CD4-positive, alpha-beta memory T cell (primary cell): Measurements from ENCODE around the gene TRMT112. TPM values are rescaled to one million over a fixed set of nuclear protein-coding genes. Genes with fewer than 3 reads are reported as not detected.

ENCODE experiments used
- CTCF ChIA-PET: fragments of 350-600 bp; sonication (Branson Sonifier 250); formaldehyde crosslinking; loops from one replicate; lab custom pipeline; 2021; ENCODE audit warnings: inconsistent platforms; ENCODE audit not compliant: partially characterized antibody; lab: Charles Lee
- POLR2A ChIA-PET: fragments of 350-600 bp; sonication (Branson Sonifier 250); formaldehyde crosslinking; loops from one replicate; lab custom pipeline; 2021; ENCODE audit not compliant: partially characterized antibody; lab: Charles Lee
- DNase-seq, 5 donors: peaks; one replicate each; pipeline versions ENCODE4 v3.0.0 to v3.0.0-alpha.2; 2020 to 2022; ENCODE audit warnings: mixed read lengths in 1 of 5
- H3K27ac ChIP-seq: one replicate; pipeline ENCODE4 v1.7.0; 2013; ENCODE audit warnings: low read depth, low read length
- H3K27me3 ChIP-seq: 2 replicates; pipeline ENCODE4 v1.7.0; 2013; ENCODE audit warnings: mild to moderate bottlenecking, low read length, moderate library complexity; ENCODE audit not compliant: insufficient read depth
- H3K36me3 ChIP-seq: 2 replicates; pipeline ENCODE4 v1.7.0; 2013; ENCODE audit warnings: mild to moderate bottlenecking, low read length, moderate library complexity; ENCODE audit not compliant: insufficient read depth
- H3K4me1 ChIP-seq: 2 replicates; pipeline ENCODE4 v1.7.0; 2013; ENCODE audit warnings: mild to moderate bottlenecking, low read length, moderate library complexity; ENCODE audit not compliant: insufficient read depth
- H3K4me3 ChIP-seq, 2 donors: one replicate each; pipeline ENCODE4 v1.7.0; 2013; ENCODE audit warnings: low read length in 2 of 2, mild to moderate bottlenecking in 1 of 2
- H3K9me3 ChIP-seq, 2 donors: one replicate each; pipeline ENCODE4 v1.7.0; 2013; ENCODE audit warnings: low read length in 2 of 2, control low read depth in 1 of 2; ENCODE audit not compliant: control insufficient read depth in 1 of 2
- H3K27ac Mint-ChIP-seq, 7 donors: one replicate each; pipeline ENCODE4 v1.8.0; 2020 to 2021; ENCODE audit warnings: mixed read lengths in 7 of 7, mild to moderate bottlenecking in 6 of 7, inconsistent platforms in 3 of 7, moderate library complexity in 3 of 7
- H3K27me3 Mint-ChIP-seq, 2 donors: one replicate each; pipeline ENCODE4 v1.8.0; 2020 to 2021; ENCODE audit warnings: mixed read lengths in 2 of 2
- H3K36me3 Mint-ChIP-seq, 2 donors: one replicate each; pipeline ENCODE4 v1.8.0; 2020 to 2021; ENCODE audit warnings: mixed read lengths in 2 of 2, inconsistent platforms in 1 of 2, mild to moderate bottlenecking in 1 of 2
- H3K4me1 Mint-ChIP-seq, 4 donors: one replicate each; pipeline ENCODE4 v1.8.0; 2020 to 2021; ENCODE audit warnings: mixed read lengths in 4 of 4, mild to moderate bottlenecking in 1 of 4
- H3K4me3 Mint-ChIP-seq, 8 donors: one replicate each; pipeline ENCODE4 v1.8.0; 2020 to 2021; ENCODE audit warnings: mixed read lengths in 8 of 8, mild to moderate bottlenecking in 7 of 8, moderate library complexity in 6 of 8, inconsistent platforms in 3 of 8
- H3K9me3 Mint-ChIP-seq, 8 donors: one replicate each; pipeline ENCODE4 v1.8.0; 2020 to 2021; ENCODE audit warnings: mixed read lengths in 8 of 8, mild to moderate bottlenecking in 5 of 8, inconsistent platforms in 3 of 8, moderate library complexity in 1 of 8
- intact Hi-C: fragments of 100-400 bp; cut with micrococcal nuclease; formaldehyde crosslinking; loops from one replicate; pipeline ENCODE4 v1.15.1; 2023
- polyA plus RNA-seq, 2 donors: library from polyadenylated mRNA; unstranded; fragments of 300-500 nt; fragmentation: Illumina TruSeq; gene quantifications; one replicate each; pipeline ENCODE4 v1.2.3, GENCODE V29; 2021
- total RNA-seq, 2 experiments: library from RNA; stranded (reverse); gene quantifications; one replicate each; pipeline ENCODE4 v1.2.3, GENCODE V29; 2021

The TRMT112 gene
- total and polyA plus RNA-seq, 4 experiments from 2014 or later: 171 to 516 (median 294) TPM

GRCh38 chr11:64340671-64341335 is 23.4 kb upstream of the TRMT112 start:
- peak overlapping the region; percentile 88 to 99 (median 96) for H3K27ac Mint-ChIP-seq
- Histone ChIP-seq H3K36me3 (peaks cover 22% of the 10 kb centered on the region), H3K27me3 (no peaks in the 10 kb centered on the region), H3K27ac (peak overlapping the region; percentile 81), H3K4me3 (peak overlapping the region; percentile 57 to 81), H3K9me3 (no peaks in the 10 kb centered on the region), H3K4me1 (peaks cover 44% of the 10 kb centered on the region)
- ChIA-PET POLR2A (interaction anchor here (0.5 to 9.7 kb wide), 15 partner anchors 9 to 155 kb away, joined by 3 to 153 read pairs (median 4); partner anchors contain the start of genes FERMT3, GPR137, PRDX5 and RPS6KA4), CTCF (interaction anchor here (0.8 to 4.9 kb wide), 3 partner anchors 9 to 339 kb away, joined by 3 to 40 read pairs (median 4); partner anchors contain the start of genes PRDX5 and TRMT112)
- peak; percentile 56 to 70 (median 60) for DNase-seq
- intact Hi-C loops: loop anchor here (1.0 kb wide), 2 partner anchors 24 to 36 kb away; partner anchors contain the start of genes ESRRA and TRMT112
- no peaks in the 10 kb centered on the region for H3K9me3 Mint-ChIP-seq
- peaks cover 22 to 51% (median 34%) of the 10 kb centered on the region in 4 donors for H3K4me1 Mint-ChIP-seq
- no peaks in the 10 kb centered on the region for H3K27me3 Mint-ChIP-seq
- H3K4me3 Mint-ChIP-seq: peak overlapping the region; percentile 81 to 93 (median 86)
- peaks cover 14 to 36% of the 10 kb centered on the region in 2 donors for H3K36me3 Mint-ChIP-seq

GRCh38 chr11:64339754-64340408 is 22.5 kb upstream of the TRMT112 start, which contains the start of gene CCDC88B:
Gene CCDC88B (plus strand): TSS chr11:64340204. CDS start chr11:64340267, 63 bp downstream.
- Histone ChIP-seq H3K27ac (peak within 1 kb of the TSS; percentile 81), H3K4me1 (peaks cover 44% of the 10 kb centered on the region), H3K4me3 (peak within 1 kb of the TSS; percentile 57 to 81), H3K36me3 (peaks cover 16% of the 10 kb centered on the region), H3K27me3 (no peaks in the 10 kb centered on the region), H3K9me3 (no peaks in the 10 kb centered on the region)
- ChIA-PET POLR2A (interaction anchor here (1.1 to 9.7 kb wide), 11 partner anchors 8 to 154 kb away, joined by 3 to 153 read pairs (median 4); partner anchors contain the start of genes FERMT3, PRDX5, RPS6KA4 and STIP1), CTCF (interaction anchor here (0.8 to 4.9 kb wide), 3 partner anchors 8 to 338 kb away, joined by 3 to 40 read pairs (median 4); partner anchors contain the start of genes PRDX5 and TRMT112)
- Mint-ChIP-seq H3K27ac (peak within 1 kb of the TSS; percentile 88 to 99 (median 96)), H3K4me3 (peak within 1 kb of the TSS; percentile 81 to 93 (median 86)), H3K9me3 (no peaks in the 10 kb centered on the region), H3K4me1 (peaks cover 18 to 46% (median 34%) of the 10 kb centered on the region in 4 donors), H3K36me3 (peaks cover 12 to 32% of the 10 kb centered on the region in 2 donors), H3K27me3 (no peaks in the 10 kb centered on the region)
- intact Hi-C loops: loop anchor here (1.0 kb wide), 2 partner anchors 23 to 35 kb away; partner anchors contain the start of genes ESRRA and TRMT112
- DNase-seq: peak; percentile 88 to 96 (median 89)

- peak overlapping the region; percentile 81 for H3K27ac ChIP-seq
- no peaks in the 10 kb centered on the region for H3K27me3 ChIP-seq
- H3K36me3 ChIP-seq: peaks cover 11% of the 10 kb centered on the region
- POLR2A ChIA-PET: interaction anchor here (1.1 to 9.7 kb wide), 10 partner anchors 8 to 133 kb away, joined by 3 to 153 read pairs (median 4); partner anchors contain the start of genes FERMT3, PRDX5, RPS6KA4 and TRMT112
- H3K4me1 Mint-ChIP-seq: peaks cover 18 to 46% (median 34%) of the 10 kb centered on the region in 4 donors
- intact Hi-C loops: no loop called here
- peaks cover 12 to 32% of the 10 kb centered on the region in 2 donors for H3K36me3 Mint-ChIP-seq
- peak overlapping the region; percentile 81 to 93 (median 86) for H3K4me3 Mint-ChIP-seq
- H3K27ac Mint-ChIP-seq: peak overlapping the region; percentile 88 to 99 (median 96)
- H3K27me3 Mint-ChIP-seq: no peaks in the 10 kb centered on the region
- no peaks in the 10 kb centered on the region for H3K9me3 Mint-ChIP-seq
- DNase-seq: no peak
- peaks cover 44% of the 10 kb centered on the region for H3K4me1 ChIP-seq
- H3K4me3 ChIP-seq: peak overlapping the region; percentile 57 to 81
- CTCF ChIA-PET: interaction anchor here (4.9 kb wide), 1 partner anchor 22 kb away, joined by 40 read pairs; the partner anchor contains the start of genes PRDX5 and TRMT112
- no peaks in the 10 kb centered on the region for H3K9me3 ChIP-seq
Measured at GRCh38 chr11:64339286-64339685, 21.9 kb upstream of the TRMT112 start.

- Histone ChIP-seq H3K9me3 (no peaks in the 10 kb centered on the region), H3K4me1 (peaks cover 44% of the 10 kb centered on the region), H3K27ac (peak overlapping the region; percentile 81), H3K4me3 (no peak overlapping the region), H3K36me3 (peaks cover 5% of the 10 kb centered on the region), H3K27me3 (no peaks in the 10 kb centered on the region)
- peak overlapping the region; percentile 88 to 99 (median 96) for H3K27ac Mint-ChIP-seq
- peak overlapping the region; percentile 81 to 93 (median 86) for H3K4me3 Mint-ChIP-seq
- H3K27me3 Mint-ChIP-seq: no peaks in the 10 kb centered on the region
- H3K4me1 Mint-ChIP-seq: peaks cover 19 to 46% (median 34%) of the 10 kb centered on the region in 4 donors
- H3K9me3 Mint-ChIP-seq: no peaks in the 10 kb centered on the region
- intact Hi-C loops: no loop called here
- peaks cover 12 to 33% of the 10 kb centered on the region in 2 donors for H3K36me3 Mint-ChIP-seq
- ChIA-PET CTCF (interaction anchor here (1.7 kb wide), 1 partner anchor 21 kb away, joined by 7 read pairs; the partner anchor contains the start of genes PRDX5 and TRMT112), POLR2A (interaction anchor here (0.6 to 9.7 kb wide), 4 partner anchors 20 to 223 kb away, joined by 3 to 153 read pairs (median 26); partner anchors contain the start of genes PRDX5, RPS6KA4 and TRMT112)
- DNase-seq: no peak
Measured at GRCh38 chr11:64338716-64339115, 21.4 kb upstream of the TRMT112 start.

- peaks cover 37% of the 10 kb centered on the region for H3K4me1 ChIP-seq
- H3K27ac Mint-ChIP-seq: peak overlapping the region in 5 of 7 donors; percentile 42 to 72 (median 60)
- peak overlapping the region in 2 of 8 donors; percentile 17 to 20 for H3K4me3 Mint-ChIP-seq
- no peaks in the 10 kb centered on the region for H3K9me3 ChIP-seq
- no peak overlapping the region for H3K4me3 ChIP-seq
- H3K27ac ChIP-seq: peak overlapping the region; percentile 81
- no peaks in the 10 kb centered on the region for H3K36me3 ChIP-seq
- intact Hi-C loops: no loop called here
- peaks cover 12 to 33% of the 10 kb centered on the region in 2 donors for H3K36me3 Mint-ChIP-seq
- DNase-seq: no peak
- peaks cover 19 to 45% (median 32%) of the 10 kb centered on the region in 4 donors for H3K4me1 Mint-ChIP-seq
- H3K9me3 Mint-ChIP-seq: no peaks in the 10 kb centered on the region
- POLR2A ChIA-PET: interaction anchor here (0.6 to 9.7 kb wide), 3 partner anchors 15 to 222 kb away, joined by 3 to 153 read pairs (median 3); partner anchors contain the start of genes PRDX5 and TRMT112
- H3K27me3 ChIP-seq: no peaks in the 10 kb centered on the region
- CTCF ChIA-PET: interaction anchor here (1.2 to 1.7 kb wide), 2 partner anchors 17 to 20 kb away, joined by 3 to 7 read pairs; partner anchors contain the start of genes PRDX5 and TRMT112
- H3K27me3 Mint-ChIP-seq: no peaks in the 10 kb centered on the region
Measured at GRCh38 chr11:64337538-64338249, 20.3 kb upstream of the TRMT112 start.
